Astrocyte (in vitro differentiated cells and primary cell): Measurements from ENCODE around the gene TRIM9.
"Not testable (repeated sequence)": the region's sequence is repeated elsewhere in the genome, so short reads cannot be mapped to it uniquely, and the experiment has no call there.

Source experiments
- EZH2 ChIP-seq: IDR thresholded peaks from 2 replicates; pipeline ENCODE4 v1.6.1; 2012; ENCODE audit warnings: mild to moderate bottlenecking, low read length, inconsistent platforms; ENCODE audit not compliant: insufficient read depth
- TF ChIP-seq, protein P1 (sequence below): IDR thresholded peaks from 2 replicates; pipeline ENCODE4 v1.5.1; 2011; ENCODE audit warnings: low read depth, mild to moderate bottlenecking, inconsistent platforms, low read length, moderate library complexity; ENCODE audit not compliant: insufficient read depth

- TF ChIP-seq, protein P1, sequence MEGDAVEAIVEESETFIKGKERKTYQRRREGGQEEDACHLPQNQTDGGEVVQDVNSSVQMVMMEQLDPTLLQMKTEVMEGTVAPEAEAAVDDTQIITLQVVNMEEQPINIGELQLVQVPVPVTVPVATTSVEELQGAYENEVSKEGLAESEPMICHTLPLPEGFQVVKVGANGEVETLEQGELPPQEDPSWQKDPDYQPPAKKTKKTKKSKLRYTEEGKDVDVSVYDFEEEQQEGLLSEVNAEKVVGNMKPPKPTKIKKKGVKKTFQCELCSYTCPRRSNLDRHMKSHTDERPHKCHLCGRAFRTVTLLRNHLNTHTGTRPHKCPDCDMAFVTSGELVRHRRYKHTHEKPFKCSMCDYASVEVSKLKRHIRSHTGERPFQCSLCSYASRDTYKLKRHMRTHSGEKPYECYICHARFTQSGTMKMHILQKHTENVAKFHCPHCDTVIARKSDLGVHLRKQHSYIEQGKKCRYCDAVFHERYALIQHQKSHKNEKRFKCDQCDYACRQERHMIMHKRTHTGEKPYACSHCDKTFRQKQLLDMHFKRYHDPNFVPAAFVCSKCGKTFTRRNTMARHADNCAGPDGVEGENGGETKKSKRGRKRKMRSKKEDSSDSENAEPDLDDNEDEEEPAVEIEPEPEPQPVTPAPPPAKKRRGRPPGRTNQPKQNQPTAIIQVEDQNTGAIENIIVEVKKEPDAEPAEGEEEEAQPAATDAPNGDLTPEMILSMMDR: not testable (repeated sequence)
- TF ChIP-seq EZH2: not testable (repeated sequence)
Measured at GRCh38 chr14:50994158-50994557, 100.7 kb downstream of the TRIM9 start.
